Neural crest cell (in vitro differentiated cells): ENCODE data around the gene PPP1R27. TPM values are rescaled to one million over a fixed set of nuclear protein-coding genes. Genes with fewer than 3 reads are reported as not detected.

Experiments
- DNase-seq: peaks from one replicate; pipeline ENCODE4 v3.0.0; 2021; ENCODE audit warnings: low read depth, mixed read lengths, low spot score
- H3K27ac Mint-ChIP-seq: one replicate; pipeline ENCODE4 v1.8.0; 2021; ENCODE audit warnings: mild to moderate bottlenecking, mixed read lengths; ENCODE audit not compliant: unreplicated experiment
- H3K27me3 Mint-ChIP-seq: 2 replicates; pipeline ENCODE4 v1.8.0; 2021; ENCODE audit warnings: low read depth, mild to moderate bottlenecking, mixed read lengths
- H3K36me3 Mint-ChIP-seq: 2 replicates; pipeline ENCODE4 v1.8.0; 2021; ENCODE audit warnings: low read depth, mild to moderate bottlenecking, mixed read lengths
- H3K4me1 Mint-ChIP-seq: 2 replicates; pipeline ENCODE4 v1.8.0; 2021; ENCODE audit warnings: mixed read lengths
- H3K4me3 Mint-ChIP-seq: one replicate; pipeline ENCODE4 v1.8.0; 2021; ENCODE audit warnings: mild to moderate bottlenecking, mixed read lengths
- H3K9me3 Mint-ChIP-seq: 2 replicates; pipeline ENCODE4 v1.8.0; 2021; ENCODE audit warnings: mixed read lengths
- CTCF ChIP-seq: fragments of 200-600 bp; sonication (generic); conservative IDR thresholded peaks from 2 replicates; pipeline ENCODE4 v1.5.0; 2021; ENCODE audit warnings: antibody characterized with exemption, mild to moderate bottlenecking
- total RNA-seq: library from RNA; stranded (reverse); gene quantifications from 2 replicates; pipeline ENCODE4 v1.2.1, GENCODE V29; 2021

Gene PPP1R27
- total RNA-seq, 1 donor from 2014 or later, result not detected

DNA sequence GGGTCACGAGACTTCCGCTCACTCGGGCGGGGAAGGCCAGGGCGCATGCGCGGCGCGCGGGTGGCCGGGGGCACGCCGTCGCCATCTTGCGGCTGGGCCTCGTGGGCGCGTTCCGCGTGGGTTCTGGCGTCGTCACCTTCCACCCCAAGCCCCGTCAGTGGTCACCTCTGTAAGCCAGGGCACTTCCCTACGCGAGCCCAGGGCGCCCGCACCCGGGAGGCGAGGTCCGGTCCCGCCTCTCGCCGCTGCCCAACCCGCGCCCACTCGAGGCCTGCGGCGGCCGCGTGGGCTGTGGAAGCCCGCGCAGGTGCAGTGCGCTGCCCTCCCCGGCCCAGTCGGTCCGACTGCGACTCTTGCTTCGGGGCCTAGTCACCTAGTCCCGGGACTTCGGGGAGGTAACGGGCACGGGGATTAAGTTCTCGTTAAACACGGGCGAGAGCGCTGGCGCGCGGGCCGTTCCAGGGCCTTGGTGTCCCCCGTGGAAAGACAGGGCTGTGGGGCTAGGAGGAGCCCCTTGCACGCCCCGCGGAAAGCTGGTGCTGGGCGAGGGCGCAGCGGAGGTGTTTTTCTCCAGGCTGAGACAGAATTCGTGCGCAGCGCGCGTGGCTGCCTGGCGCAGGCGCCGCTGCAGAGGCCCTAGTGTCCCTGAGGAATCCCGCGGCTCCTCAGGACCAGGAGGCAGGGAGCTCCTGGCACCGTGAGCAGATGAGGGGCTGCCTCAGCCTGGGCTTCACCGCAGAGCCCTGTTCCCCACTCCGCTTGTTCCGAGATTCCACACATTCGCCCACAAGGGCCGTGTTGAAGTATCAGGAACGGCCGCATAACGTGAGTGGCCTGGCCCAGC is 36.8 kb upstream of the PPP1R27 start:
- peak overlapping the region; percentile 96 for H3K27ac Mint-ChIP-seq
- peak; percentile 39 for TF ChIP-seq CTCF
- DNase-seq, result peak; percentile 88
- peaks cover 27% of the 10 kb centered on the region for H3K4me1 Mint-ChIP-seq
- H3K4me3 Mint-ChIP-seq, result peak overlapping the region; percentile 91
- peaks cover 14% of the 10 kb centered on the region for H3K27me3 Mint-ChIP-seq
- H3K9me3 Mint-ChIP-seq, result no peaks in the 10 kb centered on the region
- peaks cover 3% of the 10 kb centered on the region for H3K36me3 Mint-ChIP-seq

DNA sequence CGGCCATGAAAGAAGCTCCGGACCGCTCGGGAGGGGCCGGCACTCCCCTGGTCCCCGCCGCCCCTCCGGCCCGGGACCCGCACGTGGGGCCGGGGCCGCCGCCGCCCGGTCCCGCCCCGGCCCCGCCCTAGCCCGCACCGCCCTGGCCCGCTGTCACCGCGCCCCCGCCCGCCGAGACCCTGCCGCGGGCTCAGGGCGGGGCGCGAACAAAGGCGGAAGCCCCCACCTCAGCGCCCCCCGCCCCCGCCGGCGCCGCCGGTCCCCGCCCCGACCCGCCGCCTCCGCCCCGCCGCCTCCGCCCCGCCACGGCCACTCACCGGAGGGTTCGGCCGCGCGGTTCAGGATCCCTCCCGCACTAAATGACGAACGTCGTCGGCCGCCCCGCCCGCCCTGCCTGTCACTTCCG is 36.1 kb upstream of the PPP1R27 start, which contains the start of gene ARHGDIA:
Gene ARHGDIA (minus strand): TSS at position 357 of the 406 bp plus-strand sequence. CDS start 1,407 bp downstream, outside the sequence.
- Mint-ChIP-seq H3K27me3 (peaks cover 17% of the 10 kb centered on the region), H3K9me3 (no peaks in the 10 kb centered on the region), H3K4me3 (peak within 1 kb of the TSS; percentile 94), H3K4me1 (peaks cover 27% of the 10 kb centered on the region), H3K27ac (peak within 1 kb of the TSS; percentile 96), H3K36me3 (peaks cover 3% of the 10 kb centered on the region)
- no peak for TF ChIP-seq CTCF
- DNase-seq, result no peak

DNA sequence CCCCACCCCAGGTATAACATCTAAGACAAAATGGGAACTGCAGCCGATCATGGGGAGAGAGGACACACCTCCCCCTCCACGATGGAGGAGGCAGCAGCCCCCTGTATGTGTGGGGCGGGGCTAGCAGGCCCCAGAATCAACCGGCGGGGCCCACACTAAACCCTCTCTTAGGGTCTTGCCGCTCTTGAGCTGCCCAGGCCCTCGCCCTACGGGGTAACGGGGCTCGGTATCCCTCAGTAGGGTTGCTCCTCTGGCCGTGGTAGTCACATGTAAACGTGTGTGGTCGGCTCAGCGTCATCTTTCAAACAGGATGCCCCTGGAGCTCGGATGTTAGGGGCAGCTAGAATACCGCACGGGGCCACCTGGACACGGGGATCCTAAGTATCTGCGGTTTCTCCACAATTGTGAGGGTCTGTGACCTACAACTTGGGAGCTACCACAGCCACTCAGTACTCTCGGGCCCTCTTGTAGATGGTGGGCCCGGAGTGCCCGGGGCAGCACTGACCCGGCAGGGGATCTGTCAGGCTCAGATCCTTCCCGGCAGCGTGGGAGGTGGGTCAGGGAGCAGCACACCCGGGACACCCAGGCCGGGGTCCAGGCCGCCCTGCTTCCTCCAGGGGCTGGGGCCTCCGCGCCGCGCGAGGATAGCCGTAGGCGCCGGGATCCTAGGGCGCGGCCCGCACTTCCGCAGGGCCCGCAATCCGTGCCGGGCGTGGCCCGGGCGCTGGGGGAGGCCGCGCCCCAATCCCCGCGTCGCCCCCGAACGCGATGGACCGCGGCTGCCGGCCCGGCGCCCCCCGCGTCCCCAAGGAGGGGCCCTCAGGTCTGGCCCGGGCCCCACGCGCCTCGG is 35.5 kb upstream of the PPP1R27 start:
- Mint-ChIP-seq H3K27ac (peak overlapping the region; percentile 93), H3K9me3 (no peaks in the 10 kb centered on the region), H3K27me3 (peaks cover 17% of the 10 kb centered on the region), H3K4me3 (peak overlapping the region; percentile 94), H3K4me1 (peaks cover 27% of the 10 kb centered on the region), H3K36me3 (peaks cover 3% of the 10 kb centered on the region)
- DNase-seq, result no peak
- TF ChIP-seq CTCF, result no peak

DNA sequence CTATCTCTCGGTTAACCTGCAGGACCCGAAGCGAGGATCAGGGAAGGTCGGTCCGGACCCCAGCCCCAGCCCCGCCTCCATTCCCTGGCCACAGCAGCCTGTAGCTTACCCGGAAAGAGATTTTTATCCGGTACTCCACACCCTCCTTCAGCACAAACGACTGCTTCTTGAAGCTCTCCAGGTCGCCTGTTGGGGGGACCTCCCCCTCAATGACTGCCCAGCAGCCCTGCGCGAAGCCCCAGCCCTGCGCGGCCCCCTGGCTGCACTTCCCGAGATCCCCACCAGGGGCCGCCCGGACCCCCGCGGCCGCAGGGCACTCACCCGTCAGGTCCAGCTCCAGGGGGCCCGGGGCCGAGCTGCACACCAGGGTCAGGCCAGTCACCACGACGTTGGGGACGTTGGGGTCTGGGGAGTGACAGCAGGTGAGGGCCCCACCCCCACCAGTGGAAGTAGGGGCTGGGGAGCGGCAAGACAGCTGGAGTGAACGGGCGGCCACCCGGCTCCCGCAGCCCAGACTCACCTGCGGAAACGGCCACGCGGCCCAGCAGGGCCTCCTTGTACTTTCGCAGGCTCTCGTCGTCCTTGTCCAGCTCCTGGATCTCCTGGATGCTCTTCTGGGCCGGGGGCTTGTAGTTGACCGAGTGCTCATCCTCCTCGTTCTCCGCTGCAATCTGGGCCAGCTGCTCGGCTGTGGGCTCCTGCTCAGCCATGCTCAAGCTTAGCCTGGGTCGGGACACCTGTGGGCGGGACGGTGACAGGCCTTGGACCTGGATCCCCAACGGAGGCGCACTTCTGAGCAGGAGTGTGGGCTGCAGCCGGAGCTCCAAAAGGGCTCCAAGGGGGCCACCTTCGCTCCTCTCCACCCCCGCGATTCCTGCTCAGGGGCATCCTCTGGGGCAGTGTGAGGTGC is 34.6 kb upstream of the PPP1R27 start:
- Mint-ChIP-seq H3K27ac (no peak overlapping the region), H3K4me1 (peaks cover 27% of the 10 kb centered on the region), H3K27me3 (peaks cover 17% of the 10 kb centered on the region), H3K36me3 (peaks cover 3% of the 10 kb centered on the region), H3K9me3 (no peaks in the 10 kb centered on the region), H3K4me3 (peak overlapping the region; percentile 94)
- peak; percentile 71 for DNase-seq
- TF ChIP-seq CTCF, result peak; percentile 88
